HG02678 (cell line): ENCODE results near the gene MAGEA9B.
"Not testable (repeated sequence)": the region's sequence is repeated elsewhere in the genome, so short reads cannot be mapped to it uniquely, and the experiment has no call there.

ENCODE experiments used
- ATAC-seq: cut with Tn5 transposase; IDR thresholded peaks from one replicate; pipeline ENCODE4 v1.9.1; 2021; ENCODE audit warnings: mild to moderate bottlenecking, moderate library complexity; ENCODE audit not compliant: unreplicated experiment

MAGEA9B gene

GRCh38 chrX:149572743-149573142, 14.5 kb downstream of the MAGEA9B start:
- ATAC-seq: no peak

GRCh38 chrX:149571770-149572169, 15.5 kb downstream of the MAGEA9B start:
- no peak for ATAC-seq

- no peak for ATAC-seq
Observed at GRCh38 chrX:149570668-149571067, 16.6 kb downstream of the MAGEA9B start.

DNA sequence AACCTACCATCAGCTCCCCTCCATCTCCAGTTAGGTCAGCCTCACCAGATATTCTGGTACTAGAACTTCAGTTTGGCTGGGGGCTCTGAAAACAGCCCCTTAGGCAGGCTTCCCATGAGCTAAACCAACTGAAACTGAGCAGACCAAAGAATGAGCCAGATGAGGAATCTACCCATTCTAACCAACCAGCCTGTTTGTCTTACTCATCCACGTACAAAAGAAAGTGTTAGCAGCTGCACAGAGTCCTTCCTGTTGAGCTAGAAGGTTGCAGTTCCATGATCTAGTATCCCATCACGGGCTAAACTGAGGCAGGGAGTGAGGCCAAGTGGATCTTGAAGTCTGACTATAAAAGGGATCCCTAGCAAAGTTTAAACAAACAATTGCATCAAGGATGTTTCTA, 17.5 kb downstream of the MAGEA9B start:
- no peak for ATAC-seq

GRCh38 chrX:149568701-149569296, 18.5 kb downstream of the MAGEA9B start:
- ATAC-seq: no peak

- no peak for ATAC-seq
Observed at GRCh38 chrX:149567621-149568417, 19.4 kb downstream of the MAGEA9B start.

DNA sequence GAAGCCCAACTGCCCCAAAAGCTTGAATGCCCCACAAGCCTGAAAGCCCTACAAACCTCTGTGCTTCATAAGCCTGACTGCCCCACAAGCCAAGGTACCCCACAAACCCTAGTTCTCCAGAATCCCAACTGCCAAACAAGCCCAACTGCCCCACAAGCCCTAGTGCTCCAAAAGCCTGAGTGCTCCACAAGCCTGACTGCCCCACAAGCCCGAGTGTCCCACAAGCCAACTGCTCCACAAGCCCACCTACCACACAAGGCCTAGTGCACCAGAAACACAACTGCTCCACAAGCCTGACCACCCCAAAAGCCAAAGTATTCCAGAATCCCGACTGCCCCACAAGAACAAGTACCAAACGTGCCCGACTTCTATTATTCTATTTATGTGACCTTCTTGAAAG, 23.9 kb downstream of the MAGEA9B start:
- no peak for ATAC-seq

DNA sequence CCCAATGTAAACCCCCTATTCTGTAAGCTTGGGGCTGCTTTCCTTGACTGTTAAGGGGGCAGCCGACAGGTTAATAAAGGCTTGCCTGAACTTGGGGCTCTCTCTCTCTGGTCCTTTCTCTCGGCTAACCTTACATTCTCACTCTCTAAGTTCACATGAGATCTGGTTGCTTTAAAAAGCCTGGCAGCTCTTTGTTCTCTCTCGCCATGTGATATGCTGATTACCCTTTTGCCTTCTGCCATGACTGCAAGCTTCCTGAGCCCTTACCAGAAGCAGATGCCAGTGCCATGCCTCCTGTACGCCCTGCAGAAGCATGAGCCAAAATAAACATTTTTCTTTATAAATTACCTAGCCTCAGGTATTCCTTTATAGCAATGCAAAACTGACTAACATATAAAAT, 32.0 kb downstream of the MAGEA9B start:
- ATAC-seq: not testable (repeated sequence)

GRCh38 chrX:149551939-149552248, 35.4 kb downstream of the MAGEA9B start:
- ATAC-seq: not testable (repeated sequence)

DNA sequence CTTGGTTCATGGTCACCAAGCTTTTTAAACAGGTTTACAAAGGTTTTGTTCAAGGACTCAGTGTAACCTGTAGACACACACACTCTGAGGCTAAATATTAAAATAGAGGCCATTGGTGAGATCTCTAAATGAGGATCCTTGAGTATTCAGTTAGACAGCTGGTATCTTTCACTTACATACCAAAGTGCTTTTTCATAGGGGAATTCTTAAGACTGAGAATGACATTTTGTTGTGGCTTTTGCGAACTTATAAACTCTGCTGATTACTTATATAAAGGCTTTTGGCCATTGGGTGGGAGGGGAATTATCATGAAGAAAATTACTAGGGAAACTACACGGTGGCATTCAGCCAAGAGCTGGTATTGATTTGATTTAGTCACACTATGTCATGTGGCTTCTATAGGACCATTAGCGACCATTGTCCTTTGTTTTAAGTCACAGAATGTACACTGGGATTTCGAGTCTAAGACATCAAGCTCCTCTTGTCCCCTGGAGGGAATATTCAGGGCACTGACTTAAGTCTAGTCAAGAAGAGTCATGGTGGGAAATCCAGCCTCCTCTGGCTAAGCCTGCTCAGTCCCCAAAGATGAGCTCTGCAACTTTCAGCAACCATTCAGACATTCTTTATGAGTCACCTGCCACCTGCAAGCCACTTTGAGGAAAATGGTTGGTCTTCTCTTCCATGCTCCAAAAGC, 35.9 kb downstream of the MAGEA9B start:
- ATAC-seq: peak; percentile 52

DNA sequence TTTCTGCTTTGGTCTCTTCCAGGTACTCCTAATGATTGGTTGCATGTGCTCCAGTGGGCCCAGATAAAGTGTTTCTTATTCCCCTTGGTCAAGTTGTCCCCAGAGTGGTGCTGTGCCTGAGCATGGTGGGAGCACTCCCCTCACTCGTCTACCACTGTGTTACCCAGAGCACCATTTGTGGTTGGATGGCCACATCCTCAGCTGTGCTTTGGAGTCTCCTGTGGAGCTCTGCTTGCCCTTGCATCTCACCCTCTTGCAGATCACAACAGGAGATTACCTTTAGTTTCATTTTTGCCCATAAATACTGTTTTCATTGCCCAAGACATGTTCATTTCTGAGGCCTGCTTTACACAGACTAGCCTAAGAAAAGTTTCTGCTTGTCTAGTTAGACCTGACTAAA, 36.8 kb downstream of the MAGEA9B start:
- not testable (repeated sequence) for ATAC-seq

DNA sequence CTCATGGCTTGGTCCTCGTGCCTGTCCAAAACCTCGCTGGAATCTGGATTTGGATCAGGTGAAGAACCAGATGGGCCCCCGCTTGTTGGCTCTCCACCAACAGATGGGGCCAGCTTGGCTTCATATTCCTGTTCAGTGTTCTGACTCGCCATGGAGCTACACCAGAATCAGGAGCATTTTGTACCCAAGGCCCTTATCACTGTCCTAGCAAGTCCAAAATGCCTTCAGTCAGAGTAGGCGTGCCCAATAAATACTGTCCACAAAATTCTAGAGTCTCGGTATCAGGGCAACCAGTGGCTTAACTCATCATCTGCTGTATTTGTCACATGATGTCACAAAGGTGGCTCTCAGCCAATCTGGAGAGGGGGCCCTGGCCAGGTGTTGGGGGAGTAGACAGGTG, 37.6 kb downstream of the MAGEA9B start, which contains the start of gene HSFX3:
Gene HSFX3, minus strand, starts transcription at position 224 of the 400 bp plus-strand sequence. Its CDS starts 72 bp downstream, at position 152.
- ATAC-seq: not testable (repeated sequence)

GRCh38 chrX:149547782-149548181, 39.5 kb downstream of the MAGEA9B start:
- not testable (repeated sequence) for ATAC-seq

DNA sequence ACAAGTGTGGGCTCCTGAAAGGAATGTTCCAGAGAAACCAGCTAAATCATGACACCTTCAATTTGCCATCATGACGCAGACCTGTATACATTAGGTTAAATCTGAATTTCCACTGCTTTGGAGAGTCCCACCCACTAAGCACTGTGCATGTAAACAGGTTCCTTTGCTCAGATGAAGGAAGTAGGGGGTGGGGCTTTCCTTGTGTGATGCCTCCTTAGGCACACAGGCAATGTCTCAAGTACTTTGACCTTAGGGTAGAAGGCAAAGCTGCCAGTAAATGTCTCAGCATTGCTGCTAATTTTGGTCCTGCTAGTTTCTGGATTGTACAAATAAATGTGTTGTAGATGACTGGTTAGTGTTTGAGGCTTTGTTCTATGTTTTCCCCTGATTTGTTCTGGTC, 40.3 kb downstream of the MAGEA9B start:
- not testable (repeated sequence) for ATAC-seq

DNA sequence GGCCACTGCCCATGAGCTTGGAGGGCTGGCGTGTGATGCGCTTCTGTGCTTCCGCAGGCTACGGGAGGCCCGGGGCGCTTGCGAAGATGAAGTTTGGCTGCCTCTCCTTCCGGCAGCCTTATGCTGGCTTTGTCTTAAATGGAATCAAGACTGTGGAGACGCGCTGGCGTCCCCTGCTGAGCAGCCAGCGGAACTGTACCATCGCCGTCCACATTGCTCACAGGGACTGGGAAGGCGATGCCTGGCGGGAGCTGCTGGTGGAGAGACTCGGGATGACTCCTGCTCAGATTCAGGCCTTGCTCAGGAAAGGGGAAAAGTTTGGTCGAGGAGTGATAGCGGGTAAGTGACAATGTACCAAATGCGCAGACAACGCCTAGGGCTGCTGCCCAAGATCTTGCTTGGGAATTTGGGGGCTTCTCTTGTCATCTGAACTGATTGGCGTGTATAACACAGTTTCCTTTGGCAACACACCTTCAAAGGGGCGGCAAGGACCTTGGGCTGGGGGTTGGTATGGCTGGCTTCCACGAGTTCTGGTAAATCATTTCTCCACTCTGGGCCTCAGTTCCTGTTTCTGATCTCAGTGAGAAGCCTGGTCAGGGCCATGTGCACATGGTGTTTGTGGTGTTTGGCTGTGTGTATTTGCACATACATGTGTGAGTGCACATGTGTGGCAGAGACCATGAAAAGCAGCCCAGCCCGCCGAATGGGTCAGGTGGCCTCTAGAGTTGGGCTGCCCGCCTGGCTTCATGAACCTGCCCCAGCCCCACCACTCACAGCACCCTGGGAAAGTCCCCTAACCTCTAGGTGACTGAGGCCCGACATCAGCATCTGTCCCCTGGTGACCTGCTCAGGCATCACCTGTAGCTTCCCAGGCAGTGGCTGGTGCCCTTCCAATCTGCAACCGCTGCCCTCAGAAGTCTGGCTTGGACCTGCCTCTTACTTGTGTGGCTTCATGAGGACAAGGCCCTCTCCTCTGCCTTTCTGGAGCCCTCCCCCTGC, 41.4 kb downstream of the MAGEA9B start:
- ATAC-seq: not testable (repeated sequence)

- no peak for ATAC-seq
Observed at GRCh38 chrX:149541521-149542047, 45.7 kb downstream of the MAGEA9B start.

GRCh38 chrX:149540621-149541520, 46.4 kb downstream of the MAGEA9B start, which contains the start of gene EOLA1:
Gene EOLA1, plus strand, starts transcription at chrX:149541012. Its CDS starts 4,619 bp downstream, at chrX:149545631.
- ATAC-seq: peak; percentile 74

GRCh38 chrX:149540131-149540620, 47.1 kb downstream of the MAGEA9B start:
- peak; percentile 21 for ATAC-seq
